Left renal cortex interstitium (tissue), 4 donors: ENCODE results near the gene CALML5. TPM values are rescaled to one million over a fixed set of nuclear protein-coding genes. Genes with fewer than 3 reads are reported as not detected.

Experiments
- DNase-seq, 4 donors: peaks; one replicate each; pipeline ENCODE4 v3.0.0-alpha.2; 2013; ENCODE audit warnings: low read depth in 4 of 4, low spot score in 2 of 4, missing footprints in 1 of 4
- polyA plus RNA-seq, 4 donors: library from polyadenylated mRNA; unstranded; fragments of 120-200 nt; gene quantifications; one replicate each; pipeline ENCODE4 v1.2.1, GENCODE V29; 2013; ENCODE audit not compliant: insufficient read length in 4 of 4

Gene CALML5
- polyA plus RNA-seq, 4 donors: not detected

DNA sequence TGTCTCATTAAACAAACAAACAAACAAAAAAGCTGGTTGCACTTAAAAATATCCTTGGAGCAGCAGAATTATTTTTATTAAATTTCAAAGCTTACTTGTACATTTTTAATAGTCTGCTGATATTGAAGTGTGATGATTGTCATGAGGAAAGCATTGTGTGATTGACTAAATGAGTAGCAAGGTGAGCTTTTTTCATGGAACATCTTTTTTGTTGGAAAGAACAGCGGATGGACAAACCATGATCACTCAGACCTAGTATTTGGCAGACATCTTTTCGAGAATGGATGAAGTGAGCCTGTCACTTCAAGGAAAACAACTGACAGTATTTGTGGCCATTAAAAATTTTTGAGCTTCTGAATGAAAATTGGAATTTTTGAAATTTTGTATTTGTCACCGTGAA, 19.7 kb upstream of the CALML5 start:
- no peak for DNase-seq

DNA sequence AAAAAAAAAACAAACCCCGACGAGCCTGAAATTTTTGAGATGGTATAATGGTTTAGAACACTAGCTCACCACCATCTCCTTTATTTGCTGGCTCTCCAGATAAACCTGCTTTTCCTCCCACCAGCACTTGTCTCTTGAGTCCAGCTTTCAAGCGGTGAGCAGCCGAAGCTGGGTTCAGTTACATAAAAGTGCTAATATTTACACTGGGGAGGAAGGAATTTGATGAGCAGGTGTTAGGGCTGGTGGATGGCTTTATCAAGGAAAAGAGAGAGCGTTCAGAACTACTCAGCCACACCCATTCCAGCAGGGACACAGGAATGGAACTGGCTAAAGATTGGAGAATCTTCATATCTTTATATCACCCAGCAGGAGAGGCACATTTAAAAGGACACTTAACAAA, 18.8 kb upstream of the CALML5 start:
- DNase-seq: no peak

DNA sequence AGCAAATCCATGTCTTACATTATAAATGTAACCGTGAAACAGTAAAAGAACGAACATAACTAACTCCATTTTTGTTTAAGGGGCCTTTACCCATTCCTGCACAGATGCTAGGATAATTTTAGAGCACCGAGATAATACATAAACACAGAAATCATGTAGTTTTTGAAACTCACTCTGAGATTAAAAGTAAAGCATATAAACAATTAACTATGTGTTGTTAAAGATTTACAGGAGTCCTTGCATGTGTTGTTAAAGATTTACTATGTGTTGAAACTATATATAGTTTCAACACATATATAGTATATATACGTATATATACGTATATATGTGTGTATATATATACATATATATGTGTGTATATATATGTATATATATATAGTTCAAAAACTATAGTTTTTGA, 18.2 kb upstream of the CALML5 start:
- DNase-seq: no peak

DNA sequence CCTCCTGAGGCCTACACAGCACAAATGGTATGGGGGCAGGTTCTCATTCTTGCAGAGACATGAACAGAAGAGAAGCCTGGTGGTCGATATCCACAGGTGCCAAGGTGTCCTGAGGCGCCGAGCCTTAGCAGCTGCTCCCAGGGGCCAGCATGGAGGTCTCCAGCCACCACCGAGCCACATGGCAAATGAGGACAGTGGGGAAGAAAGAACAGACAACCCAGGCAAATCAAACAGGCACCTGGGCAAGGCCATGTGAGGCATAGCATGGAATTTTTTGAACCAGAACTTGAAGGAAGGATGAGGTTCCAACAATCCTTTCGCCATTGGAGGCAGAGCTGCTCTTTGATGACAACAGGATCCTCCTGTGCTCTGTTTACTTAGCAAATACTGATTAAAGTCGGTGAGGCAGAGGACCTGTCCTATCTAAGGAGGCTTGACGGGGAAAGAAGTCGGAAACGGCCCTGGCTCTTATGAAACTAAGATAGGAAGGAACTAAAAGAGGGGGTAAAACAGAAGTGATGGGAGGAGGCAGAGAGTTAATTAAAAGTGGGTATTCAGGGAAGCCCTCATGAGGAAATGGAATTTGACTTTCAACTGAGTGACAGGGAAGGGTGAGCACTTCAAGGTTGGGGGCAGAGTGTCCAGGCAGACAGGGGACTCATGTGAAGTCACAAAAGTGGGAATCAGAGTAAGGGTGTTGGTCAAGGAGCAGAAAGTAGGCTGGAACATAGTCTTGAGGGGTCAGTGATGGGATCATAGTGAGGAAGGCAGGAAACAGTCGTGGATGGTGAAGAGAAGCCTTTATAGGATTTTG, 16.8 kb upstream of the CALML5 start:
- no peak for DNase-seq

DNA sequence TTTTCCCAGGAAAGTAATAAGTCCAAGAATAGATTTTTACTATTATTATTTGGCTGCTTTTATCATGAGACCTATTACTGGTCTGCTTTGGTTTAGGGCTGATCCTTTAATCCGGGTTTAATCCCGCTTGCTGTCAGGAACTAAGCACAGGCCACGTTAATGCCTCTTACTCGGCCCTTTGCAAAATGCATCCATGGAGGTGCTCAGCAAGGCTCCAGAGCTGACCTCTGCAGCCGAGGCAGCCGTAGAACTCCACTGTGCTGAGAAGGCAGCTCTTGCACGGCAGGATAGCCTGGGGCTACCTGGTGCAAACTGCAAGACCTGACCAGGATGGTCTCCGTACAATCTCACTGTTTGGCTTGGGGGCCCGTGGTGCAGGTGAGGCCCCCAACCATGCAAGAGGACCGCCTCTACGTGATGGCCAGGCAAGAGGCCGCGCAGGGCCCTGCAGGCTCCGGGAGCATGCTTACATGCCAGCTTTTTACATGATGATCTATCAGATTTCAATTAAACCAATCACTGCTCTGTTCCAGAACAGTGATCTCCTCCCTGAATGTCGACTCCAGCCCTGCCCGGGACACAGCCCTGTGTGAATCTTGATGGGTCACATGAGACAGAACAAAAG, 15.0 kb upstream of the CALML5 start:
- DNase-seq: no peak

DNA sequence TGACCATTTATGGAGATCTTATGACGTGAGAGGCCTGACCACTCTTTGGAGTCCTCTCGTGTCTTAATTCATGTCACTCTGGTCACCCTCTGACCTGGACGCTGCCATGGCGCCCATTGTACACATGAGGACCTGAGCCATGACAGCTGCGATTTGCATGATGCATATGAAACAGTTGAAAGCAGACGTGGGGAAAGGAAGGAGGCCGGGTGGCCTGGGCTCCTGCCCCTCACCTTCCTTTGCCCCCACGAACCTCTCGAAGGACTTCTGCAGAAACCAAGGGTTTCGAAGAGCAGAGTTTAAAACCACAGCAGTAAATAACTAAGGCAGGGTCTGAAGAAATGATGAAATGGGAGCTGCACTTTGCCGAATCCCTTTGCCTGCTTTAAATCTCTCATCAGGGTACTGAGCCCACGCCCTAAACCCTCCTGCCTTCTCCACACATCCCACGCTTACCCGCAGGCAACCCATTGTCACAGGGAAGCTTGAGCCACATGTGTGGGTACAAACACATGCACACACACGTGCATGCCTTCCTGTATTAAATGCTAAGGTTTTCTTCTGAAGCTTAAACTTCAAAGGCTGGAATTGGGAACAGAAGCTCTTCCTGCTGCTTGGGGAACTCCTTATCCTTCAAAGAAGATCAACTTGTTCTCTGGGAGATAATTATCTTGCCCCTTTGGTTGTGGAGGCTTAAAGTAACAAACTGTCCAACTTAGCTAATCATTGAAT, 13.7 kb upstream of the CALML5 start:
- no peak for DNase-seq

DNA sequence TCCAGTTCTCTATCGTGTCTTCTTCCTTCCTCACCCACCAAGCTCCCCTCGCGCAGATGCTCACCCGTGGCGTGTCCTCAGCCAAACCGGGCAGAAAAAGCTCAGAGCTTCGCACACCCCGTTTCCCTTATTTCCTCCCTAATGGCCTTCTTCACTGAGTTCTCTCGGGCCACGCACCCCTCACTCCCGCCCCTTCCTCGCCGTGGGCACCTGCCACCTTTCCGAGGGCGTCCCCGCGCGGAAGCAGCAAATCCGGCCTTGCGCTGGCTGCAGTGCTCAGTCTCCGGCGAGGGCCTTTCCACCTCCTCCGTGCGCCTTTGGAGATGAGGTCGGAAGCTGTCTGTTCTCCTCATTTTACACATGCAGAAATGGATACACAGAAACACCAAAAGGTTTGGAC, 13.0 kb upstream of the CALML5 start:
- DNase-seq: no peak

DNA sequence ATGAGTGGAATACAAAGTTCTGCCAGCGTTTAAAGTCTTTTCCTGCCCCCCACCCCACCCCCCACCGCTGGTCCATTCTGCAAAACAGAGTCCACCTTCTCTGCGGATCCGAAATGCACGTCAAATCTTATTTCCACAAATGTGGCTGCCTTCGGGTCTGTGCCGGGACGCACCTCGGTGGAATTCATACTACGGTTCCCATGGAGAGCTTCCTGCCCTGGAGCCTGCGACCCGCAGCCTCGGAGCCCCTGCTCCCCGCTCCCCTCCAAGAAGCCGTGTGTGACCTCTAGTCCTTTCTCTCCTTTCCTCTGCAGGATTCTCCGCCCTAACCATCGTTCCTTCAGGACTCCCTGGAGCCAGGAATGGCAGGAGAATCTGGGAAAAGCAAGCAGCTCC, 12.5 kb upstream of the CALML5 start:
- no peak for DNase-seq

DNA sequence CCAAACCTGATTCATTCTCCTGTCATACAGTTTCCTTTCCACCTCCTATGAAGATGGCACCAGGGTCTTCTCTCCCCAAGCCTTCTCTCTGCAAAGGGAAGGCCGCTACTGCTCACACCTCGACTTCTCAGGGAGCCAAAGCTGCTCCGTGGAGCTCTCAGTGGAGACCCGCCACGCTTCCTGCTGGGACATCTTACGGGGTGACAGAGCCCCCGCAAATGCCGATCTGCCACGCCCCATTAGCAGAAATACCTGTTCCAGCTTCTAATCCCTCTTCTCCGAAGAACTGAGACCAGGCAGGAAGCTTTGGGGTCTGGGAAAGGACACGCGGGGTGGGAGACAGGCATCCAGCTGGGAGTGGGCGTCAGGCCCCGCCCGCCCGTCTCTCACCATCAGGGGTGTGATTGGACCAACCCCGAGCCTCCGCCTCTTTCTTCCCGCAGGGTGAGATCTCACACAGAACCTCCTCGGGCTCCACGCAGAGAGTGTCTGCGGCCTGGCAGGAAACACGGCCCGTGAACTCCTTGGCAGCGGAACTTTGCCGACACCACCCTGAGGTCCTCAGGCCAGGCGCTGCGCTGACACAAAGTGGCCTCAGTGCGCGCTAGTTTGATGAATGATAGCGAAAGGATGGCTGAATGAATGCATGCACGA, 12.0 kb upstream of the CALML5 start:
- DNase-seq: no peak

DNA sequence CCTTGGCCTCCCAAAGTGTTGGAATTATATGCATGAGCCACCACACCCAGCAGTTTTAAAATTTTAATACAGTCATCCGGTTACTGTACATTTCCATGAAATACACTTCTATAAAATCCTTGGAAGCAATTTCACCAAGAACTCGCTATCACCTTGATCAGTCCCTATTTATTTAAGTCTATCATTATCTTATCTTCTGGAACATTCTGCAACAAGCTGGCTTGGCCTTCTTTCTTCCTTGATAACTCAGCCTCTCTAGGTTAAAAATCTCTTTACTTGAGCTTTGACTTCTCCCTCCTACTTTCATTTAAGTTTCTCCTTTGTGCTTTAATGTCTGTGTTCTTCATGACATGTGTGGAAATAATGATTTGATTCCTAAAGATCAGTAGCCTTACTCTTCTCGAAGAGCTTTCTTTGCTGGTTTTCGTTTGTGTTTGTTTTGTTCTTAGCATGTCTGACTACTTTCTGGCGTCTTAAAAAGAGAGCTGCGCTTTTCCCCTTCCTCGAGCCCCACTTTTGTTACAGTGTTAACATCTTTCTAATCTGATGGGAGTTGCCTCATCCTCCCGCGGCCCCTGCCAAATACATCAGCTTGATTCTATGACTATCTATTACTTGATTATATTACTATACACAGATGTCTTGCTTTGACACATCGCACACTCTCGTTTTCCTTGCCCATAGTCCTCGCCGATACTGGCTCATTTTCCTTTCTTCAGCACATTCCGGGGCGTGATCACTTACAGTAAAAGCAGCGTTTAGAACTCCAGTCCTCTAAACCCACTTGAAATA, 11.1 kb upstream of the CALML5 start:
- DNase-seq: no peak

DNA sequence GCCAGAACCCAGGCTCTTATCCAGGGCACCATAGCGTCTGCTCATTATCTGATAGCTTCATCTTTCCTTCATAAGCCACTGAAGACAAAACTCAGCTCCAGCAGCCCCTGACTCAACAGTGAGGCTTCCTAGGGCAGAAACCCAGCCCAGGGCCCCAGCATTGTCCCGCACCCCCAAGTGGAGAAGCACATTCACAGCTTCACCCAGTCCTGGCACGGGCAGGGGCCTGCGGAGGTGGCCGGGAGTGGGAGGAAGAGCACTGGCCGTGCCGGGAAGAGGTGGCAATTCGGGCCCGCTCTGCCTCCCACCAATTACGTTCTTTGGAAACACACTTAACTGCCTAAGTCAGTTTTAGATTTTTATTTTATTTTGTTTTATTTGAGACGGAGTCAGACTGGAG, 10.3 kb upstream of the CALML5 start:
- no peak for DNase-seq

DNA sequence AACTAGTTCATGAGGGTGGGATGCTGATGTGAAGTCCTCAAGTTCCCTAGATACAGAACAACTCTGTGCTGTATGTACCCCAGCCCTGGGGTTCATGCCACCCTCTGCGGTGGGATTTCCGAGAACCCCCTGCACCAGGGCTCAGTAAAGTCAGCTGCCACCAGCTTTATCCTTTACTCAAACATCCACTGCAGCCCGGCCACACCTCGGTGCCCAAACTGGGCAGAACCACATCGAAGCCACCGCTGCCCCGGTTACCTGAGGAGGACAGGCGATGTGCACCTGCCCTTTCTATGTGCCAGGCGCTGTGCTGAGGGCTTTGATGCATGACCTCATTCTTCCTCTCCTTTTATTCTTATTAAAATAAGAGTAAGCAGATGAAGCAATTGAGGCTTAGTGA, 9.9 kb upstream of the CALML5 start:
- no peak for DNase-seq

DNA sequence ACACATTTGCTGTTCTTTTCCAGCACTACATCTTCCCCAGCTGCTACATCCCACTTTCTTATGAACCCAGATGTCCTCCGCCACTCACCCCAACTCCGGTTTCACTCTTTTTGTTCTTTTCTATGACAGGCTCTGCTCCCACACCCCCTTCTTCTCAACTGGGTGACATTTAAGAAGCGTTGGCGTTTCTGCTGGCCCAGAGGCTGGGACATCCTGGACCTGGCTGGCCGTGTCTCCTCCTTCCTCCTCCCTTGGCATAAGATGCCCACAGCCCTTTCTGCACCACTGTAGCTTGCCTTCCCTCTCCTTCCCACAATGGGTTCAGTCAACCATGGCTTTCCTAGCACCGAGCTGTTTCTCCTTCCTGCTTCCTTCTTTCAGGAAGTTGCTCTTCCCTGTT, 9.4 kb upstream of the CALML5 start:
- no peak for DNase-seq

DNA sequence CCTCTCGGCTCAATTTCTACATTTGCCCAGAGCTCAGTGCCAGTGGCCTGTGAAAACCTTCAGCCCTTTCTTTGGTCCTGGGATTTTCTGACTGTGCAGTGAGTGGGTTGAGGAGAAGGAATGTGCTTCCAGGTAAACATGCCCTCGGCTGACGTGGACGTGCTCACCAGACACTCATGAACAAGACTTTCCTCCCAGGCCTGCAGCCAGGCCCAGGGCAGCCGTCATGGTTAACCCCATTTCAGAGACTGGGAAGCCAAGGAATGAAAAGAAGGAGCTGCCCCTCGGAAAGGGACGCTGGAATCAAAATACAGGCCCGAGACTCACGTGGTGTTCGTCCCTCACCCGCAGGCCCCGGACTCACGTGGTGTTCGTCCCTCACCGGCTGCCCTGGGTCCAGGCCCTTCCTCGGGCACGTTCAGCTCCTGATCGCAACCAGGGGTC, 8.8 kb upstream of the CALML5 start:
- DNase-seq: no peak

DNA sequence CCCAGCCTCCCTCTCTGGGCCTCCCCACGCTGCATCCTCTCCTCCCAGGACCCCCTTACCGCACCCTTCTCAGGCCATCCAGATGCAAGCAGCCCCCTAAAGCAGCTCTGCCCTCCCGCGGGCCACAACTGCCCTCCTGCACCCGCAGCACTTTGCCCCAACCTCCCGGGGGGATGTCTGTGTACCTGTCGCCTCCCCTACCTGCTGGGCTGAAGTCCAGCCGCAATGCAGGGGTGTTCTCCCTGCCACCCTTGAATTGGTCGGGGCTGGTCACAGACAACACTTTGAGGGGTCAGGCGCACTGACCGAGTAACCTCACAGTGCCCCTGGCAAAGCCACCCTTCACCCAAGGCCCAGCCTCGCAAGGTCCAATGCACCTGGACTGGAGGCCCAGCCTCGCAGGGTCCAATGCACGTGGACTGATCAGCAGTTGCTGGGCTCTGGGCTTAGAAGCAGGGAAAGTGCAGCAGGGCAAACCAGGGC, 8.3 kb upstream of the CALML5 start:
- DNase-seq: no peak

DNA sequence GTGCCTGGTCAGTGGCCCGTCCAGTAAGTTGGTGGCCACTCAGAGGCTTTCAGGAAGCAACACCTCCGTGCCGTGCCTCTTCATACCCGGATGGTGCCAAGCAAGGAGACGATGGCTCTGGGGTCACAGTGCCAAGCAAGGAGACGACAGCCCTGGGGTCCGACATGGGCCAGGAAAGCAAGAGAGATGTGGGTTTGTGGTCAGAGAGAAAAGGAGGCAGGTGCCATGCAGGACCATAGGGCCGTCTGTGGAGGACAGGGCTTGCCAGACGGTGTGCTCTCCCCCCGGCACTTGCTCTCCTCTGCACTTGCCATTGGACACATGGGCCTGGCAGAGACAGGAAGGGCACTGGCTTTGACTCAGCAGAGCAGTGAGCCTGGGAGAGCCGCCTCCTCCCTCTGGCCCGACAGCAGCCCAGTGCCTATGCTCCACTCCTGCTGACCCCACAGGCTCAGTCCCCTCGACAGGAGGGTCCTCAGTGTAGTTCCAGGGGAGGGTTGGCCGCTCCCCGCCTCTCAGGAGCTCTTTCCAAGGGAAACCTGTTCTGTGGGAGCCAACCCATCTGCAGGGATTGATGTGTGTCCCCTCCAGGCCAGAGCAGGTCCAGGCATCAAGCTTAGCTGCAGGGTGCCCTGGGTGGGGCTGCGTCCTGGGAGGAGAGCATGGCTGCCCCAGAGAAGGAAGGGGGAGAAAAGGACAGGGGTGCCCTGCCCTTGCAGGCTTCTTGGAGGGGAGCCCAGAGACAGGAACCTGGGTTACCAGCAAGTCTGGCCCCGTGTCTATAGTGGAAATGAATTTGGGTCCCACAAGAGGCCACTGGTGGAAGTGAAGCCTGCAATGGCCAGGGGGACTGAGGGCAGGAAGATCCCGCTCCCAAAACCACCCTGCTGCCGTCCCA, 7.6 kb upstream of the CALML5 start:
- DNase-seq: no peak

DNA sequence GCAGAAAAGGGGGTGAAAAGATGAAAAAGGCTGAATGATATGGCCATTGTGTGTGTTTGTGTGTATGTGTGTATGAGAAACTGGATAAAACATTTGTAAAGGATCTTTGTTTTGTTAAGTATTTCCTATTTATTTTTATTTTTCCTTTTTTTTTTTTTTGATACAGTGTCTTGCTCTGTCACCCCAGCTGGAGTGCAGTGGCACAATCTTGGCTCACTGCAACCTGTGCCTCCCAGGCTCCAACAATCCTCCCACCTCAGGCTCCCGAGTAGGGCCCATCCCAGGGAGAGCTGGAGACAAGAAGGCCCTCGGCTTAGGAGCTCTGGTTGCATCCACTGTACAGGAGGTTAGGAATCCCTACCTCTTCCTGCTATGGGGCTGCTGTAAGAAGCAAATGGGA, 6.9 kb upstream of the CALML5 start:
- no peak for DNase-seq

DNA sequence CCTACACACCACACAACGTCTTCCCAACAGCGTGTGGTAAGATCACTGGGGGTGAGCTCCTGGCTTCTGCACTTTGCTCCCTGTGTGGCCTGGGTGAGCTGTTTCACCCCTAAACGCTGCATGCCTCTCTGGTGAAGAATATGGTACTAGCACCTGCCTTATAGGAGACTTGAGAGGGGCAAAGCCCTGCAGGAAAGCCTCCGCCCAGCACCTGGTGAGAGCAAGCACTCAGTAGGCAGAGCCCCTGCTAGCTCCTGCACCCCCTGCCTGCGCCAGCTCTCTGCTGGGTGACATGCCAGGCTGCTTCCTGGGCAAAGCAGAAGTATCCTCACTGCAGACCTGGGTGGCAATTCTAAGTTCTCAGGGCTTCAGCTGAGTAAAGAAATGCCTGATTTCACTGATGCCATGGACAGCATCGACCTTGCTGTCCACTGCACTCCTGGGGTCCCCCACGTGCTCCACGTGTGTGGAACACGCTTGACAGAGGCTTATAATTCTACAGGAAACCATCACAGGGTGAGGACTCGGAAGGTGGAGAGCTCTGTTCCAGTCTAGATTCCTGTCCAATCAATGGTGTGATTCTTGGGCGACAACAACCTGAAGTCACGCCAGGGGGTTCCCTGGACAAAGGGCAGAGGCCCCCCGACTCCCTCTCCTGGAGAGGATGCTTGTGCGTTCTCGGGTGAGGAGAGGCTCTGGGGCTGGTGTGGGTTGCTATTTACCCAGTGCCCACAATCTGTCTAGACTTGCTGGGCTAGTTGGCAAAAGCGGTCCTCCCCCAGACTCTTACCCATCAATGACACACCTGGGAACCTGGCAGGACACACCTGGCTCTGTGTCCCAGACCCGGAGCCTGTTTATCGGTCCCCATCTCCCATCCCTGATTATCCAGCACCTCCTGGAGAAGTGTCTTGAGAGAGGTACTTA, 5.0 kb upstream of the CALML5 start:
- no peak for DNase-seq
